ENCODE measurements around the gene C2CD4A. TPM values are rescaled to one million over a fixed set of nuclear protein-coding genes. Genes with fewer than 3 reads are reported as not detected.

Gene C2CD4A
- total and polyA plus RNA-seq, 10 of the 15 experiments (the other 5 are each of a cell fraction or from before 2014, with no cell fraction given), result not detected

DNA sequence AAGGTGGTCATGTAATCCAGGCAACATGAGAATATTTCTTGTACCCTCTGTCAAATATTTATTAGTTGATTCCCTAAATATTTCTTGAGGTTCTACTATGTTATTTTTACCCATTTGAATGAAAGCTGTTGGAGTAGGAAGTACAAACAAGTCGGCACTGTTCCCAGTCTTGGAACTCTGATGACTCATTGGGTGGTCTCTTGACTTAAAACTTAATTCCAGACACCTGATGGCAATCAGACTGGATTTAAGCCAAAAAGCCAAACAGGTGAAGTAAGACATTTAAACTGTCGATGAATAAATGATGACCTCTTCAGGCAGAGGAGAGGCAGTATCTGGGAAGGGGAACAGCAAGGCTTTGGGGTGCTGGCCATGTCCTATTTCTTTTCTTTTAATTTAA, 22.8 kb downstream of the C2CD4A start:
- no peaks in the 10 kb centered on the region for H4K20me1 ChIP-seq (ENCODE audit: control insufficient read depth, insufficient read depth)
- FAIRE-seq (no peak), ATAC-seq (no peak), DNase-seq (ENCODE audit: low read depth, low spot score) (no peak)
- no peak overlapping the region for H3K4me3 ChIP-seq
- no peaks in the 10 kb centered on the region for H3K79me2 ChIP-seq (ENCODE audit: control insufficient read depth, insufficient read depth, low read length)
- H3K9ac ChIP-seq (ENCODE audit: control insufficient read depth, insufficient read depth, low read length), result no peak overlapping the region
- H3K9me3 ChIP-seq (replicated peaks; ENCODE audit: control insufficient read depth, insufficient read depth, low read length), result no peaks in the 10 kb centered on the region
- SMC1A ChIA-PET (ENCODE audit: uncharacterized antibody, unreplicated experiment), result interaction anchor here (1.0 kb wide), 1 partner anchor 10 kb away, joined by 3 read pairs; no protein-coding TSS in a partner anchor
- RAD21 ChIA-PET (ENCODE audit: unreplicated experiment), result no interaction called here
- intact Hi-C loops (cut with micrococcal nuclease; ENCODE audit: unreplicated experiment), result no loop called here
- no TSS peak for BruUV-seq (replicated peaks)
- H3K4me1 ChIP-seq (ENCODE audit: control insufficient read depth, insufficient read depth, low read length), result no peaks in the 10 kb centered on the region
- H3K27me3 ChIP-seq (replicated peaks in 1 of 2; ENCODE audit: control insufficient read depth in 2 of 2, insufficient read depth in 2 of 2, low read length in 1 of 2), result no peaks in the 10 kb centered on the region; a peak in 1 of 4 replicates
- TF ChIP-seq ZBTB11 (CRISPR knock-in tag; IDR thresholded peaks at IDR 0.05), result no peak
- TF ChIP-seq MTA2 (IDR thresholded peaks at IDR 0.05; ENCODE audit: low read depth), result no peak
- TF ChIP-seq CUX1 (IDR thresholded peaks at IDR 0.05; ENCODE audit: insufficient replicate concordance, low read depth, low read length), result no peak
- TF ChIP-seq CREM (IDR thresholded peaks at IDR 0.05; ENCODE audit: low read depth), result no peak
- no peak for TF ChIP-seq TCF12 (IDR thresholded peaks at IDR 0.05; ENCODE audit: low read depth, low read length)
- no peak for TF ChIP-seq RUNX3 (IDR thresholded peaks at IDR 0.05; ENCODE audit: low read length)
- no peak for TF ChIP-seq ETV6 (conservative IDR thresholded peaks at IDR 0.05 in 1 of 2, IDR thresholded peaks at IDR 0.05 in 1 of 2; ENCODE audit: borderline replicate concordance in 1 of 2, low read depth in 1 of 2)
- TF ChIP-seq, protein P1, sequence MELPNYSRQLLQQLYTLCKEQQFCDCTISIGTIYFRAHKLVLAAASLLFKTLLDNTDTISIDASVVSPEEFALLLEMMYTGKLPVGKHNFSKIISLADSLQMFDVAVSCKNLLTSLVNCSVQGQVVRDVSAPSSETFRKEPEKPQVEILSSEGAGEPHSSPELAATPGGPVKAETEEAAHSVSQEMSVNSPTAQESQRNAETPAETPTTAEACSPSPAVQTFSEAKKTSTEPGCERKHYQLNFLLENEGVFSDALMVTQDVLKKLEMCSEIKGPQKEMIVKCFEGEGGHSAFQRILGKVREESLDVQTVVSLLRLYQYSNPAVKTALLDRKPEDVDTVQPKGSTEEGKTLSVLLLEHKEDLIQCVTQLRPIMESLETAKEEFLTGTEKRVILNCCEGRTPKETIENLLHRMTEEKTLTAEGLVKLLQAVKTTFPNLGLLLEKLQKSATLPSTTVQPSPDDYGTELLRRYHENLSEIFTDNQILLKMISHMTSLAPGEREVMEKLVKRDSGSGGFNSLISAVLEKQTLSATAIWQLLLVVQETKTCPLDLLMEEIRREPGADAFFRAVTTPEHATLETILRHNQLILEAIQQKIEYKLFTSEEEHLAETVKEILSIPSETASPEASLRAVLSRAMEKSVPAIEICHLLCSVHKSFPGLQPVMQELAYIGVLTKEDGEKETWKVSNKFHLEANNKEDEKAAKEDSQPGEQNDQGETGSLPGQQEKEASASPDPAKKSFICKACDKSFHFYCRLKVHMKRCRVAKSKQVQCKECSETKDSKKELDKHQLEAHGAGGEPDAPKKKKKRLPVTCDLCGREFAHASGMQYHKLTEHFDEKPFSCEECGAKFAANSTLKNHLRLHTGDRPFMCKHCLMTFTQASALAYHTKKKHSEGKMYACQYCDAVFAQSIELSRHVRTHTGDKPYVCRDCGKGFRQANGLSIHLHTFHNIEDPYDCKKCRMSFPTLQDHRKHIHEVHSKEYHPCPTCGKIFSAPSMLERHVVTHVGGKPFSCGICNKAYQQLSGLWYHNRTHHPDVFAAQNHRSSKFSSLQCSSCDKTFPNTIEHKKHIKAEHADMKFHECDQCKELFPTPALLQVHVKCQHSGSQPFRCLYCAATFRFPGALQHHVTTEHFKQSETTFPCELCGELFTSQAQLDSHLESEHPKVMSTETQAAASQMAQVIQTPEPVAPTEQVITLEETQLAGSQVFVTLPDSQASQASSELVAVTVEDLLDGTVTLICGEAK (IDR thresholded peaks at IDR 0.05; ENCODE audit: borderline replicate concordance), result no peak
- TF ChIP-seq PML (IDR thresholded peaks at IDR 0.05; ENCODE audit: low read length), result no peak
- TF ChIP-seq ATF7 (IDR thresholded peaks at IDR 0.05; ENCODE audit: low read depth), result no peak
- TF ChIP-seq TARDBP (IDR thresholded peaks at IDR 0.05; ENCODE audit: borderline replicate concordance), result no peak
- CTCF ChIA-PET, result no interaction called here
- H2AFZ ChIP-seq (ENCODE audit: control insufficient read depth, low read depth, low read length), result no peak overlapping the region
- POLR2A ChIA-PET, result no interaction called here
- no peak overlapping the region for H3K4me2 ChIP-seq (ENCODE audit: control insufficient read depth, insufficient read depth)
- H3K36me3 ChIP-seq (ENCODE audit: control insufficient read depth in 2 of 2, insufficient read depth in 2 of 2, low read length in 1 of 2), result no peaks in the 10 kb centered on the region
- in situ Hi-C loops (cut with MboI), result no loop called here
- H3K27ac ChIP-seq (ENCODE audit: control insufficient read depth, insufficient read depth), result no peak overlapping the region
- 52% methylated on average over 2 of the region's 2 CpGs for WGBS (ENCODE audit: insufficient coverage, insufficient replicate concordance, low lambda C conversion rate, missing lambda C conversion rate)

Measured in GM12878 (cell line).